HepG2 (cell line): ENCODE measurements around the gene TAS2R30. TPM values are rescaled to one million over a fixed set of nuclear protein-coding genes. Genes with fewer than 3 reads are reported as not detected.

ENCODE experiments used
- SNAPC2 ChIP-seq: sonication (generic); formaldehyde crosslinking; IDR thresholded peaks from 2 replicates; pipeline ENCODE4 v1.8.1; 2022; ENCODE audit warnings: mild to moderate bottlenecking, missing genetic modification reagents
- SYNCRIP ChIP-seq: fragments of 200-400 bp; formaldehyde crosslinking; IDR thresholded peaks from 2 replicates; pipeline ENCODE4 v1.6.1; 2018; ENCODE audit warnings: mild to moderate bottlenecking, low read depth, low read length; ENCODE audit not compliant: insufficient read depth
- TFDP2 ChIP-seq: sonication (generic); formaldehyde crosslinking; IDR thresholded peaks from 2 replicates; pipeline ENCODE4 v1.4.0; 2020; ENCODE audit warnings: missing genetic modification reagents
- ZHX2 ChIP-seq, 2 experiments: sonication (generic) in 1 of 2; formaldehyde crosslinking in 1 of 2; IDR thresholded peaks; 2 replicates each; pipeline versions ENCODE4 v1.6.1 to v1.9.0; 2014 to 2022; ENCODE audit warnings: antibody characterized with exemption in 1 of 2, borderline replicate concordance in 1 of 2, inconsistent platforms in 1 of 2, low read depth in 1 of 2, missing genetic modification reagents in 1 of 2
- ZNF569 ChIP-seq: sonication (generic); formaldehyde crosslinking; IDR thresholded peaks from 2 replicates; pipeline ENCODE4 v1.5.0; 2020; ENCODE audit warnings: mild to moderate bottlenecking, missing genetic modification reagents, moderate library complexity, borderline replicate concordance
- ZNF615 ChIP-seq: sonication (generic); formaldehyde crosslinking; IDR thresholded peaks from 2 replicates; pipeline ENCODE4 v1.5.0; 2020; ENCODE audit warnings: mild to moderate bottlenecking, missing genetic modification reagents, borderline replicate concordance
- ZNF780A ChIP-seq: sonication (generic); formaldehyde crosslinking; IDR thresholded peaks from 2 replicates; pipeline ENCODE4 v1.8.0; 2022; ENCODE audit warnings: mild to moderate bottlenecking, missing genetic modification reagents, moderate library complexity
- polyA plus RNA-seq, 8 experiments: library from polyadenylated mRNA; depleted of rRNA in 3 of 8; stranded (reverse) in 7 of 8; unstranded in 1 of 8; fragments of >200 nt; fragmentation: Illumina TruSeq in 4 of 8; extraction: Trizol in 4 of 8; gene quantifications; 2 replicates each; pipeline versions ENCODE4 v1.2.1 to v1.2.3, GENCODE V29; 2011 to 2016; ENCODE audit warnings: low read depth in 4 of 8, missing spikeins in 1 of 8, mixed read lengths in 1 of 8; ENCODE audit not compliant: insufficient read depth in 1 of 8
- total RNA-seq, 5 experiments: library from RNA; depleted of rRNA; stranded (reverse); fragments of >200 nt; fragmentation: Illumina TruSeq; extraction: Trizol; gene quantifications; 2 replicates each; pipeline ENCODE4 v1.2.3, GENCODE V29; 2016; ENCODE audit warnings: low read depth in 1 of 5

TAS2R30 gene
- total and polyA plus RNA-seq, 2 of the 13 experiments (the other 11 are each of a cell fraction or from before 2014, with no cell fraction given): 0.42 to 5.2 TPM

- TF ChIP-seq ZNF615 (CRISPR knock-in tag) (no peak), ZNF780A (no peak), ZNF569 (no peak), TFDP2 (CRISPR knock-in tag) (no peak), SNAPC2 (CRISPR knock-in tag) (no peak), SYNCRIP (no peak), ZHX2 (IDR thresholded peaks at IDR 0.05; ENCODE audit: low read depth) (no peak), ZHX2 (CRISPR knock-in tag; IDR thresholded peaks at IDR 0.05; ENCODE audit: borderline replicate concordance) (no peak)
These were observed 9.9 kb upstream of the TAS2R30 start (continued) for GRCh38 chr12:11144297-11144696.
